Osteoblast (primary cell): ENCODE results near the gene CFAP58. TPM values are rescaled to one million over a fixed set of nuclear protein-coding genes. Genes with fewer than 3 reads are reported as not detected.

Experiments used
- DNase-seq: peaks from one replicate; pipeline ENCODE4 v3.0.0; 2011; ENCODE audit warnings: low spot score, mixed read lengths; ENCODE audit not compliant: insufficient read length; ENCODE audit errors: missing footprints
- H2AFZ ChIP-seq: 2 replicates; pipeline ENCODE4 v1.6.0; 2011; ENCODE audit warnings: mild to moderate bottlenecking, low read length
- H3K27ac ChIP-seq: 2 replicates; pipeline ENCODE4 v1.5.1; 2011; ENCODE audit warnings: mild to moderate bottlenecking, low read depth, low read length, moderate library complexity
- H3K27me3 ChIP-seq: 2 replicates; pipeline ENCODE4 v1.6.0; 2012; ENCODE audit warnings: mild to moderate bottlenecking, control low read depth, inconsistent platforms, low read length, moderate library complexity; ENCODE audit not compliant: insufficient read depth
- H3K36me3 ChIP-seq: 2 replicates; pipeline ENCODE4 v1.5.1; 2011; ENCODE audit warnings: mild to moderate bottlenecking, low read length, control low read depth, moderate library complexity; ENCODE audit not compliant: insufficient read depth
- H3K4me1 ChIP-seq: 2 replicates; pipeline ENCODE4 v1.5.1; 2011; ENCODE audit warnings: mild to moderate bottlenecking, low read length, control low read depth, moderate library complexity; ENCODE audit not compliant: insufficient read depth
- H3K4me2 ChIP-seq: 2 replicates; pipeline ENCODE4 v1.6.0; 2011; ENCODE audit warnings: mild to moderate bottlenecking, low read length; ENCODE audit not compliant: insufficient read depth
- H3K4me3 ChIP-seq: fragments of 200-600 bp; sonication (generic); 3 replicates; pipeline ENCODE4 v1.5.1; 2012; ENCODE audit warnings: mild to moderate bottlenecking, low read length, inconsistent platforms; ENCODE audit not compliant: insufficient read depth
- H3K79me2 ChIP-seq: 2 replicates; pipeline ENCODE4 v1.6.0; 2012; ENCODE audit warnings: mild to moderate bottlenecking, low read length, control low read depth, inconsistent platforms; ENCODE audit not compliant: insufficient read depth
- H3K9me3 ChIP-seq: 2 replicates; pipeline ENCODE4 v1.5.1; 2011; ENCODE audit warnings: low read depth, low read length, control low read depth
- H4K20me1 ChIP-seq: 2 replicates; pipeline ENCODE4 v1.6.0; 2012; ENCODE audit warnings: mild to moderate bottlenecking, low read length, control low read depth; ENCODE audit not compliant: insufficient read depth
- CTCF ChIP-seq: IDR thresholded peaks from 2 replicates; pipeline ENCODE4 v1.5.1; 2011; ENCODE audit warnings: mild to moderate bottlenecking, low read depth, low read length, moderate library complexity; ENCODE audit errors: extremely low read depth
- total RNA-seq: library from RNA; depleted of rRNA; stranded (reverse); fragments of >200 nt; gene quantifications from 2 replicates; pipeline ENCODE4 v1.2.3, GENCODE V29; 2012

The CFAP58 gene
- total RNA-seq, 1 donor = 0.36 TPM

DNA sequence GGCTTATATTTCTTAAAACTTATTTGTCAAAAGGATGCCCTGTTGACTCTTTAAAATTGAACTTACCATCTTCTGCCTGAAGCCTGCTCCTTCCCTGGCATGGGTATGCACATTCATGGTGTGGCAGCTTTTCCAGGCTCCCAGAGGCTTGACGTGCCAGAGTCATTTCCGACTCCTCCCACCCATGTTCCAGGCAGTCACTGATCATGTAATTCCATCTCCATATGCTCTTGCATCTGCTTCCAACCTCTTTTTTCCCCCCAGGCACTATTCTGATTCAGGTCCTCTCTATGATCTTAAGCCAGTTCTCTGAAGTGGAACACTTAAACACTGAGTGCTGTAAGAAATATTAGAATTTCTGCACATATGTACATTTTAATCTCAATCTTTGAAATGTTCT lies 82.2 kb downstream of the CFAP58 start:
- H3K4me3 ChIP-seq = no peak overlapping the region
- H3K27ac ChIP-seq = no peak overlapping the region
- H4K20me1 ChIP-seq = no peaks in the 10 kb centered on the region
- no peak overlapping the region for H3K4me2 ChIP-seq
- H3K9me3 ChIP-seq = no peaks in the 10 kb centered on the region
- peaks cover 5% of the 10 kb centered on the region for H3K4me1 ChIP-seq
- H3K36me3 ChIP-seq = no peaks in the 10 kb centered on the region
- H3K27me3 ChIP-seq = no peaks in the 10 kb centered on the region
- no peak for TF ChIP-seq CTCF
- no peak overlapping the region for H2AFZ ChIP-seq
- H3K79me2 ChIP-seq = no peaks in the 10 kb centered on the region
- no peak for DNase-seq

DNA sequence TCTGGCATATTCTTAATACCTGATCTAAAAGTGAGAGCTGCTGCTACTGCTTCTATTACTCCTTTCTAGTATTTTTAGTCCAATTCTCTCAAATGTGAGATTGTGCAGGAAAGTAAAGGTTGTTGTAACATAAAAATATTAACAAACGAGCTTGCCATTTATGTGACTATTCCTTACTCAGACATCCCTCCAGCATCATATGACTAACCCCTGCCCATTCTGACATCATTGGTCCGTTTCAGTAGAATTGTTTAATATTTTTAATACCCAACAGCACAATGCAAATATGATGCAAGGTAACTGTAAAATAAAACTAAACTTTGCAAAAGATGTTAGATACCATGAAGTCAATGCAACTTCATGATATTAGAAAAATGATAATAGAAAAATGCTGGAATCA lies 83.6 kb downstream of the CFAP58 start:
- no peaks in the 10 kb centered on the region for H3K36me3 ChIP-seq
- H4K20me1 ChIP-seq = no peaks in the 10 kb centered on the region
- H3K27ac ChIP-seq = no peak overlapping the region
- no peak for TF ChIP-seq CTCF
- no peak overlapping the region for H2AFZ ChIP-seq
- H3K79me2 ChIP-seq = no peaks in the 10 kb centered on the region
- no peaks in the 10 kb centered on the region for H3K9me3 ChIP-seq
- H3K4me2 ChIP-seq = no peak overlapping the region
- H3K4me3 ChIP-seq = no peak overlapping the region
- no peak for DNase-seq
- no peaks in the 10 kb centered on the region for H3K27me3 ChIP-seq
- peaks cover 16% of the 10 kb centered on the region for H3K4me1 ChIP-seq

DNA sequence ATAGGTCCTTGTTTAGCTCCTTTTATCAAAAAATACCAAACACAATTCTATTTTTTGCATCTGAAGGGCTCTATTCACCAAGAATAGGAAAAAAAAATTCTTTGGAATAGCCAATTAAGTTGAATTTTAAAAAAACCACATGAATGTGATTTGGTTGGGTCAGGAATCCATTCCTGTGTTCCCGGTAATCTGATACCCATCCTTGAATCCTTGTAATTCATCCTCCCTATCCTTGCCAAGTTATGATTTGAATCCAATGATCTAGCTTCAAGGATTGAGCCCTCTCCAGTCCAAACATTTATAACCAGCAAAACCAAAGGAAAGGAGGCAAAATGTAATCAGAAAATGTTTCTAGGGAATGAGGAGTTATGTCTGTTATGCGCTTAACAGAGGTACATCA lies 86.6 kb downstream of the CFAP58 start:
- peak; percentile 29 for DNase-seq
- H3K27me3 ChIP-seq = no peaks in the 10 kb centered on the region

DNA sequence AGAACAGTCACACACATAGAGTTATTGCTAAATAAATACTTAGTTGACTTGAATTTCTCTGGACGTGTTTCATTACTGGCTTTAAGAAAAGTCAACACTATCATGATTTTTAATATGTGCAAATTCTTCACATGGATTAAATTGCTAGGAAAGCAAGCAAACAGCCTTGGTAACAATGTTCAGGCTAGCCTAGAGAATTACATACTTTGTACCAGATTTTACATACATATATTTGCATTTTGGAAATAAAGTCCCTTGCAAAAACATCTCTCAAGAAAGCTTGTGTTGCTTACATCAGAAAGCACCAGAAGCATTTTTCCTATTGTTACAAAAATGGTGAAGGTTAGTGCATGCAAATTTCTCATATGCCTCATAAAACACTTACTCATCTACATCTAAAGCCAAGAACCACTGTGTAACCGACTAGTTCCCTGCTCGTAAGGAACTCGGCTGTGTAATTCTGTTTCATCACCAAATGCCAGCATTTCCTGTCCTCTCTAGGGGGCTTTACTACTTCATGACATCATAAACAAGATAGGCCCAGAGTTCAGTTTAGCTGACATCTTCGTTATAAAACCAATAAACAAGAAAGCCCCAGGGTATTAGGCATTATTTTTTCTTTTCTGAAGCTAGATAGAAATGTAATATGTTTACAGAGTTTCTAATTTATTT lies 87.8 kb downstream of the CFAP58 start:
- Histone ChIP-seq H2AFZ (no peak overlapping the region), H3K36me3 (no peaks in the 10 kb centered on the region), H3K79me2 (no peaks in the 10 kb centered on the region), H3K27me3 (no peaks in the 10 kb centered on the region), H3K4me3 (no peak overlapping the region), H3K9me3 (no peaks in the 10 kb centered on the region), H4K20me1 (no peaks in the 10 kb centered on the region), H3K4me1 (peaks cover 32% of the 10 kb centered on the region), H3K4me2 (peak overlapping the region; percentile 56), H3K27ac (peak overlapping the region; percentile 80)
- peak; percentile 93 for DNase-seq
- TF ChIP-seq CTCF = no peak

More for the DNA sequence above, 86.6 kb downstream of the CFAP58 start:
- TF ChIP-seq CTCF = no peak
- Histone ChIP-seq H3K36me3 (no peaks in the 10 kb centered on the region), H3K27ac (no peak overlapping the region), H3K9me3 (no peaks in the 10 kb centered on the region), H3K4me3 (no peak overlapping the region), H4K20me1 (no peaks in the 10 kb centered on the region), H3K4me2 (no peak overlapping the region), H2AFZ (no peak overlapping the region), H3K79me2 (no peaks in the 10 kb centered on the region), H3K4me1 (peaks cover 20% of the 10 kb centered on the region)
